Measurements from ENCODE around the gene FOXM1.
A peak's percentile ranks its signal among the peaks of the same experiment; 100 is the strongest.

The FOXM1 gene, protein sequence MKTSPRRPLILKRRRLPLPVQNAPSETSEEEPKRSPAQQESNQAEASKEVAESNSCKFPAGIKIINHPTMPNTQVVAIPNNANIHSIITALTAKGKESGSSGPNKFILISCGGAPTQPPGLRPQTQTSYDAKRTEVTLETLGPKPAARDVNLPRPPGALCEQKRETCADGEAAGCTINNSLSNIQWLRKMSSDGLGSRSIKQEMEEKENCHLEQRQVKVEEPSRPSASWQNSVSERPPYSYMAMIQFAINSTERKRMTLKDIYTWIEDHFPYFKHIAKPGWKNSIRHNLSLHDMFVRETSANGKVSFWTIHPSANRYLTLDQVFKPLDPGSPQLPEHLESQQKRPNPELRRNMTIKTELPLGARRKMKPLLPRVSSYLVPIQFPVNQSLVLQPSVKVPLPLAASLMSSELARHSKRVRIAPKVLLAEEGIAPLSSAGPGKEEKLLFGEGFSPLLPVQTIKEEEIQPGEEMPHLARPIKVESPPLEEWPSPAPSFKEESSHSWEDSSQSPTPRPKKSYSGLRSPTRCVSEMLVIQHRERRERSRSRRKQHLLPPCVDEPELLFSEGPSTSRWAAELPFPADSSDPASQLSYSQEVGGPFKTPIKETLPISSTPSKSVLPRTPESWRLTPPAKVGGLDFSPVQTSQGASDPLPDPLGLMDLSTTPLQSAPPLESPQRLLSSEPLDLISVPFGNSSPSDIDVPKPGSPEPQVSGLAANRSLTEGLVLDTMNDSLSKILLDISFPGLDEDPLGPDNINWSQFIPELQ

GRCh38 chr12:2877047-2877952 lies at the start of gene FOXM1, which contains the start of gene RHNO1:
Gene FOXM1 (minus strand): TSS chr12:2877174. CDS start chr12:2874478, 2,696 bp downstream.
Gene RHNO1 (plus strand): TSS chr12:2877223. CDS start chr12:2885367, 8,144 bp downstream.
- peak within 1 kb of the TSS; percentile 74 to 88 for H3K4me3 ChIP-seq (replicated peaks in 1 of 2; ENCODE audit: low read depth in 2 of 2, low read length in 2 of 2)

DNA sequence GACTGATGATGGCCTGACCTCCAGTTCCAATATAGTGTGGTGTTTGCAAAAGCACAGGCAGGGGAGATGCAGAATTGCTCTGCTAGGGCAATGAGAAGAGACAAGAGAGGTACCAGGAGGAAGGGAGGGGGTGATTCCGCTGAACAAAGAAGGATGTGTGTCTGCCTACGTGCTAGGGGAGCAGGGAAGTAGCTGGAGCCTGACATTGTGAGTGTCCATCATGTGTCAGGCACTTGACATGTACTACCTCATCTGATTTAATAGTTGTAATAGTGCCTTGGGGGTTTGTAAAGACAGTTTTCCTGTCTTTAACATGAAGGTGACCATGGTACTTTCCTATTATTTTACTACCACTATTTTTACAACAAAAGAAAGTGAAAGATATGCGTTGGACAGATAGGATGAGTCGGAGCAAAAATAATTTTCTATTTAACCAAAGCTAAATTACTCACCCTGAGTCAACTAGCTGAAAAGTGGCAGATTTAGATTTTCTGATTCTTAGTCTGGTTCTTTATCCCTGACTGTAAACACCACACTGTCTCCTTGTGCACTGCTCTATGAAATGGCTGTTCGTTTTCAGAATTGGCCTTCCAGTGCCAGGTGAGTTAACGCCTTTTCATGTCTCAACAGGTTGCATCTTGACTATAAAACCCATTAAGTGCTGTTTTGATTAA lies 48.5 kb upstream of the FOXM1 start:
- no peak overlapping the region for H3K4me3 ChIP-seq (replicated peaks in 1 of 2; ENCODE audit: low read depth in 2 of 2, low read length in 2 of 2)
- TF ChIP-seq, protein P1, sequence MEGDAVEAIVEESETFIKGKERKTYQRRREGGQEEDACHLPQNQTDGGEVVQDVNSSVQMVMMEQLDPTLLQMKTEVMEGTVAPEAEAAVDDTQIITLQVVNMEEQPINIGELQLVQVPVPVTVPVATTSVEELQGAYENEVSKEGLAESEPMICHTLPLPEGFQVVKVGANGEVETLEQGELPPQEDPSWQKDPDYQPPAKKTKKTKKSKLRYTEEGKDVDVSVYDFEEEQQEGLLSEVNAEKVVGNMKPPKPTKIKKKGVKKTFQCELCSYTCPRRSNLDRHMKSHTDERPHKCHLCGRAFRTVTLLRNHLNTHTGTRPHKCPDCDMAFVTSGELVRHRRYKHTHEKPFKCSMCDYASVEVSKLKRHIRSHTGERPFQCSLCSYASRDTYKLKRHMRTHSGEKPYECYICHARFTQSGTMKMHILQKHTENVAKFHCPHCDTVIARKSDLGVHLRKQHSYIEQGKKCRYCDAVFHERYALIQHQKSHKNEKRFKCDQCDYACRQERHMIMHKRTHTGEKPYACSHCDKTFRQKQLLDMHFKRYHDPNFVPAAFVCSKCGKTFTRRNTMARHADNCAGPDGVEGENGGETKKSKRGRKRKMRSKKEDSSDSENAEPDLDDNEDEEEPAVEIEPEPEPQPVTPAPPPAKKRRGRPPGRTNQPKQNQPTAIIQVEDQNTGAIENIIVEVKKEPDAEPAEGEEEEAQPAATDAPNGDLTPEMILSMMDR (IDR thresholded peaks at IDR 0.05; ENCODE audit: low read depth, low read length): no peak
- DNase-seq (ENCODE audit: low read depth in 2 of 2): no peak

More at GRCh38 chr12:2877047-2877952, at the start of gene FOXM1, which contains the start of gene RHNO1:
- TF ChIP-seq, protein P1 (IDR thresholded peaks at IDR 0.05; ENCODE audit: low read depth, low read length): no peak
- peak; percentile 90 to 92 for DNase-seq (ENCODE audit: low read depth in 2 of 2)

DNA sequence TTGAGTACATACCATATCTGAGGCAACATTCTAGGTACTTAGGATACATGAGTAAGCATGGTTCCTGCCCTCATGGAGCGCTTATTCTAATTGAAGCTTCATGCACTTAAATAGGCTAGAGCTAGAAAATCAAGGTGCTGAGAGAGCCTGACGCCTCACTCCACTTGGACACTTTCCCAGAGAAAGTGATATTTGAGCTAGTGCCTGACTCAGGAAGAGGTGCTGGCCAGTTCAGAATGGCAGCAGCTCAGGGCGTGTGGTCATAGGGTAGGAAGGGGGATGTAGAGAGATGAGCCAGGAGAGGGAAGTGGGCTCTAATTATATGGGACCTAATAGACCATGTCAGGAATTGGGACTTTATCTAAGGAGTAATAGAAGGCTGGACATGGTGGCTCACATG lies 47.0 kb upstream of the FOXM1 start:
- no peak overlapping the region for H3K4me3 ChIP-seq (replicated peaks in 1 of 2; ENCODE audit: low read depth in 2 of 2, low read length in 2 of 2)
- TF ChIP-seq, protein P1 (IDR thresholded peaks at IDR 0.05; ENCODE audit: low read depth, low read length): no peak
- peak; percentile 25 to 59 for DNase-seq (ENCODE audit: low read depth in 2 of 2)

GRCh38 chr12:2923057-2923456 lies 46.1 kb upstream of the FOXM1 start:
- H3K4me3 ChIP-seq (replicated peaks in 1 of 2; ENCODE audit: low read depth in 2 of 2, low read length in 2 of 2): no peak overlapping the region
- DNase-seq (ENCODE audit: low read depth in 2 of 2): no peak
- TF ChIP-seq, protein P1 (IDR thresholded peaks at IDR 0.05; ENCODE audit: low read depth, low read length): no peak

DNA sequence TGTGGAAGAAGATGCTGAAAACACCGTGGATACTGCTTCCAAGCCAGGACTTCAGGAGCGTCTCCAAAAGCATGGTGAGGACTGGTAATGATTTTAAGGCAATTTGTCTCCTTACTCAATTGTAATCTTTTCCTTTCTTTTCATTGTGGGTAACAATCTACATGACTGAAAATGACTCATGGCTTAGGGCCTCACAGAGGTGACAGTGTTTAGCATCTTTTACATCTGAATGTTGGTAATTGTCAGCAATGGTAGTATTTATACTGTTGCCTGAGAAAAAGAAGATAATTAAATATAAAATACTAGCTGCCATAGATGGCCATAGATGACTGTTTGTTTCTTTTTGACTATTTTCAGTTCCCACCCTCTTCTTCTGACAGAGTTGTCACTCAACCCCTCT lies 45.4 kb upstream of the FOXM1 start:
- TF ChIP-seq, protein P1 (IDR thresholded peaks at IDR 0.05; ENCODE audit: low read depth, low read length): no peak
- H3K4me3 ChIP-seq (replicated peaks in 1 of 2; ENCODE audit: low read depth in 2 of 2, low read length in 2 of 2): no peak overlapping the region
- no peak for DNase-seq (ENCODE audit: low read depth in 2 of 2)

GRCh38 chr12:2919249-2919648 lies 42.3 kb upstream of the FOXM1 start:
- H3K4me3 ChIP-seq (replicated peaks in 1 of 2; ENCODE audit: low read depth in 2 of 2, low read length in 2 of 2): no peak overlapping the region
- DNase-seq (ENCODE audit: low read depth in 2 of 2): no peak
- TF ChIP-seq, protein P1 (IDR thresholded peaks at IDR 0.05; ENCODE audit: low read depth, low read length): no peak

Data from cardiac fibroblast (primary cell).